Breast epithelium (tissue), 4 donors: ENCODE measurements around the gene SLC35G3. TPM values are rescaled to one million over a fixed set of nuclear protein-coding genes. Genes with fewer than 3 reads are reported as not detected.
"Not testable (repeated sequence)": the region's sequence is repeated elsewhere in the genome, so short reads cannot be mapped to it uniquely, and the experiment has no call there.

Experiments
- DNase-seq, 2 donors: peaks; one replicate each; pipeline ENCODE4 v3.0.0-alpha.2; 2019; ENCODE audit warnings: low spot score in 2 of 2
- H3K27ac ChIP-seq, 2 donors: fragments of 200-600 bp; sonication (generic) in 1 of 2; one replicate each; pipeline ENCODE4 v1.5.1; 2016 to 2019; ENCODE audit warnings: mild to moderate bottlenecking in 1 of 2
- H3K27me3 ChIP-seq, 2 donors: fragments of 200-600 bp; sonication (generic) in 1 of 2; one replicate each; pipeline versions ENCODE4 v1.5.1 to v1.6.0; 2017 to 2019; ENCODE audit warnings: control low read depth in 1 of 2, mild to moderate bottlenecking in 1 of 2
- H3K36me3 ChIP-seq: fragments of 200-600 bp; one replicate; pipeline ENCODE4 v1.5.1; 2019
- H3K4me1 ChIP-seq, 2 donors: fragments of 200-600 bp; sonication (generic); one replicate each; pipeline ENCODE4 v1.5.1; 2016 to 2019; ENCODE audit warnings: control low read depth in 1 of 2
- H3K4me3 ChIP-seq, 3 donors: fragments of 200-600 bp; sonication (generic); 1 replicate in 2 of 3; 2 replicates in 1 of 3; pipeline ENCODE4 v1.5.1; 2016 to 2019; ENCODE audit warnings: mild to moderate bottlenecking in 3 of 3, moderate library complexity in 2 of 3
- H3K9me3 ChIP-seq, 2 donors: fragments of 200-600 bp; sonication (generic) in 1 of 2; one replicate each; pipeline ENCODE4 v1.5.1; 2016 to 2019; ENCODE audit warnings: control low read depth in 1 of 2
- CTCF ChIP-seq, 3 donors: fragments of 450-650 bp; IDR thresholded peaks; one replicate each; pipeline ENCODE4 v1.5.1; 2016 to 2017; ENCODE audit warnings: antibody characterized with exemption in 3 of 3, mild to moderate bottlenecking in 3 of 3, moderate library complexity in 3 of 3
- POLR2A ChIP-seq: fragments of 450-650 bp; IDR thresholded peaks from one replicate; pipeline ENCODE4 v1.6.1; 2016; ENCODE audit warnings: antibody characterized with exemption, mild to moderate bottlenecking, moderate library complexity
- POLR2AphosphoS5 ChIP-seq, 3 donors: sonication (generic); formaldehyde crosslinking; IDR thresholded peaks; one replicate each; pipeline ENCODE4 v1.6.1; 2017; ENCODE audit warnings: antibody characterized with exemption in 3 of 3
- intact Hi-C: fragments of 100-400 bp; cut with DNase I; formaldehyde crosslinking; loops from one replicate; pipeline ENCODE4 v1.15.1; 2023; ENCODE audit warnings: low total_unique reads
- total RNA-seq, 3 donors: library from RNA; depleted of rRNA; stranded (reverse); fragments of >200 nt; gene quantifications; one replicate each; pipeline ENCODE4 v1.1.0, GENCODE V29; 2016

Gene SLC35G3
- not detected for total RNA-seq

GRCh38 chr17:35194001-35194400 is at the start of gene SLC35G3:
Gene SLC35G3, minus strand, starts transcription at chr17:35194393. Its CDS starts 86 bp downstream, at chr17:35194307.
- H3K4me1 ChIP-seq, intact Hi-C loops, H3K9me3 ChIP-seq, H3K36me3 ChIP-seq, H3K27me3 ChIP-seq, H3K4me3 ChIP-seq, H3K27ac ChIP-seq, DNase-seq: not testable (repeated sequence)

GRCh38 chr17:35243561-35244340 is 49.6 kb upstream of the SLC35G3 start:
- intact Hi-C loops: no loop called here
- H3K4me3 ChIP-seq: peak overlapping the region; percentile 67 to 92 (median 77)
- H3K36me3 ChIP-seq: no peaks in the 10 kb centered on the region
- H3K27me3 ChIP-seq: no peaks in the 10 kb centered on the region
- TF ChIP-seq POLR2A (no peak), CTCF (IDR thresholded peaks at IDR 0.05) (no peak), POLR2AphosphoS5 (IDR thresholded peaks at IDR 0.05) (peak; percentile 20 to 37 (median 25))
- peaks cover 0 to 3% of the 10 kb centered on the region in 2 donors for H3K4me1 ChIP-seq
- H3K27ac ChIP-seq: peak overlapping the region; percentile 97 to 99
- no peaks in the 10 kb centered on the region for H3K9me3 ChIP-seq
- DNase-seq: peak in 1 of 2 donors; percentile 39

- Histone ChIP-seq H3K4me1 (peaks cover 0 to 3% of the 10 kb centered on the region in 2 donors), H3K27me3 (no peaks in the 10 kb centered on the region), H3K36me3 (no peaks in the 10 kb centered on the region), H3K9me3 (no peaks in the 10 kb centered on the region), H3K27ac (peak within 1 kb of the TSS; percentile 97 to 99), H3K4me3 (peak within 1 kb of the TSS; percentile 67 to 92 (median 77))
- intact Hi-C loops: no loop called here
- peak; percentile 96 to 97 for DNase-seq
- peak; percentile 96 to 98 (median 97) for TF ChIP-seq POLR2AphosphoS5 (IDR thresholded peaks at IDR 0.05)
- peak; percentile 97 for TF ChIP-seq POLR2A
- TF ChIP-seq CTCF (IDR thresholded peaks at IDR 0.05): no peak
Measured at GRCh38 chr17:35242805-35243560, 48.8 kb upstream of the SLC35G3 start, which contains the start of gene SLFN5. Gene SLFN5, plus strand, starts transcription at chr17:35243072. Its CDS starts 15,619 bp downstream, at chr17:35258691.

- intact Hi-C loops: no loop called here
- peak overlapping the region; percentile 67 to 92 (median 77) for H3K4me3 ChIP-seq
- peak in 1 of 3 donors; percentile 5 for TF ChIP-seq POLR2AphosphoS5 (IDR thresholded peaks at IDR 0.05)
- peak; percentile 54 to 85 (median 55) for TF ChIP-seq CTCF (IDR thresholded peaks at IDR 0.05)
- no peak for TF ChIP-seq POLR2A
- no peaks in the 10 kb centered on the region for H3K36me3 ChIP-seq
- DNase-seq: peak; percentile 77 to 81
- no peaks in the 10 kb centered on the region for H3K9me3 ChIP-seq
- H3K4me1 ChIP-seq: peaks cover 0 to 3% of the 10 kb centered on the region in 2 donors
- H3K27me3 ChIP-seq: no peaks in the 10 kb centered on the region
- H3K27ac ChIP-seq: peak overlapping the region; percentile 97 to 99
Measured at GRCh38 chr17:35242158-35242804, 48.1 kb upstream of the SLC35G3 start.

GRCh38 chr17:35241520-35241919 is 47.3 kb upstream of the SLC35G3 start:
- no peak for DNase-seq
- H3K4me1 ChIP-seq: peaks cover 0 to 3% of the 10 kb centered on the region in 2 donors
- H3K4me3 ChIP-seq: peak overlapping the region; percentile 67 to 92 (median 77)
- no peaks in the 10 kb centered on the region for H3K9me3 ChIP-seq
- intact Hi-C loops: no loop called here
- no peaks in the 10 kb centered on the region for H3K27me3 ChIP-seq
- TF ChIP-seq POLR2A (no peak), POLR2AphosphoS5 (IDR thresholded peaks at IDR 0.05) (no peak), CTCF (IDR thresholded peaks at IDR 0.05) (no peak)
- peak overlapping the region; percentile 97 to 99 for H3K27ac ChIP-seq
- H3K36me3 ChIP-seq: no peaks in the 10 kb centered on the region
